Fibroblast of lung (primary cell): ENCODE data around the gene CARD14. TPM values are rescaled to one million over a fixed set of nuclear protein-coding genes. Genes with fewer than 3 reads are reported as not detected.

Experiments
- DNase-seq, 2 donors: peaks; one replicate each; pipeline versions ENCODE4 v3.0.0 to v3.0.0-alpha.2; 2010; ENCODE audit warnings: low read depth in 2 of 2
- H2AFZ ChIP-seq: 2 replicates; pipeline ENCODE4 v1.5.1; 2012; ENCODE audit warnings: low read length, control low read depth, inconsistent platforms
- H3K27ac ChIP-seq: 2 replicates; pipeline ENCODE4 v1.5.1; 2011; ENCODE audit warnings: low read length, control low read depth; ENCODE audit not compliant: insufficient read depth
- H3K27me3 ChIP-seq: 2 replicates; pipeline ENCODE4 v1.5.1; 2011; ENCODE audit warnings: mild to moderate bottlenecking, low read length; ENCODE audit not compliant: control insufficient read depth, insufficient read depth
- H3K36me3 ChIP-seq: 2 replicates; pipeline ENCODE4 v1.5.1; 2011; ENCODE audit warnings: low read length; ENCODE audit not compliant: control insufficient read depth, insufficient read depth
- H3K4me1 ChIP-seq: 2 replicates; pipeline ENCODE4 v1.5.1; 2011; ENCODE audit warnings: low read length; ENCODE audit not compliant: control insufficient read depth, insufficient read depth; ENCODE audit errors: extremely low read depth
- H3K4me2 ChIP-seq: 2 replicates; pipeline ENCODE4 v1.5.1; 2011; ENCODE audit warnings: low read length, control low read depth; ENCODE audit not compliant: insufficient read depth; ENCODE audit errors: extremely low read depth
- H3K4me3 ChIP-seq, 4 experiments: fragments of 200-600 bp in 1 of 4; sonication (generic) in 1 of 4; replicated peaks in 1 of 4; 2 replicates each; pipeline ENCODE4 v1.5.1; 2011 to 2016; ENCODE audit warnings: low read length in 4 of 4, low read depth in 3 of 4, mild to moderate bottlenecking in 3 of 4, control low read depth in 2 of 4, inconsistent platforms in 1 of 4, mixed read lengths in 1 of 4; ENCODE audit not compliant: insufficient read depth in 1 of 4; ENCODE audit errors: control extremely low read depth in 1 of 4
- H3K79me2 ChIP-seq: 2 replicates; pipeline ENCODE4 v1.5.1; 2012; ENCODE audit warnings: mild to moderate bottlenecking, low read length, inconsistent platforms; ENCODE audit not compliant: control insufficient read depth, insufficient read depth
- H3K9ac ChIP-seq: 2 replicates; pipeline ENCODE4 v1.5.1; 2011; ENCODE audit warnings: mild to moderate bottlenecking, low read length, control low read depth; ENCODE audit not compliant: insufficient read depth
- H3K9me3 ChIP-seq: 2 replicates; pipeline ENCODE4 v1.5.1; 2012; ENCODE audit warnings: low read depth, low read length; ENCODE audit not compliant: control insufficient read depth, insufficient read depth
- H4K20me1 ChIP-seq: 2 replicates; pipeline ENCODE4 v1.5.1; 2011; ENCODE audit warnings: low read length; ENCODE audit not compliant: control insufficient read depth, insufficient read depth; ENCODE audit errors: extremely low read depth
- CTCF ChIP-seq, 2 donors: IDR thresholded peaks in 1 of 2; conservative IDR thresholded peaks in 1 of 2; 1 replicate in 1 of 2; 2 replicates in 1 of 2; pipeline ENCODE4 v1.5.1; 2011 to 2012; ENCODE audit warnings: low read length in 2 of 2, control low read depth in 1 of 2, inconsistent platforms in 1 of 2, low read depth in 1 of 2, mild to moderate bottlenecking in 1 of 2
- EZH2 ChIP-seq: IDR thresholded peaks from 2 replicates; pipeline ENCODE4 v1.5.1; 2012; ENCODE audit warnings: low read length, control low read depth, mild to moderate bottlenecking; ENCODE audit errors: missing control alignments
- polyA plus RNA-seq, 2 donors: library from polyadenylated mRNA; depleted of rRNA in 1 of 2; stranded (reverse) in 1 of 2; unstranded in 1 of 2; fragments of >200 nt; gene quantifications; 2 replicates each; pipeline ENCODE4 v1.2.1, GENCODE V29; 2011 to 2012; ENCODE audit warnings: missing spikeins in 1 of 2
- total RNA-seq: library from RNA; depleted of rRNA; stranded (reverse); fragments of >200 nt; gene quantifications from 2 replicates; pipeline ENCODE4 v1.2.1, GENCODE V29; 2014

Gene CARD14
- total and polyA plus RNA-seq, 2 donors (not counting 1 experiment from before 2014, with no cell fraction given): 0.17 TPM; not detected in 1

DNA sequence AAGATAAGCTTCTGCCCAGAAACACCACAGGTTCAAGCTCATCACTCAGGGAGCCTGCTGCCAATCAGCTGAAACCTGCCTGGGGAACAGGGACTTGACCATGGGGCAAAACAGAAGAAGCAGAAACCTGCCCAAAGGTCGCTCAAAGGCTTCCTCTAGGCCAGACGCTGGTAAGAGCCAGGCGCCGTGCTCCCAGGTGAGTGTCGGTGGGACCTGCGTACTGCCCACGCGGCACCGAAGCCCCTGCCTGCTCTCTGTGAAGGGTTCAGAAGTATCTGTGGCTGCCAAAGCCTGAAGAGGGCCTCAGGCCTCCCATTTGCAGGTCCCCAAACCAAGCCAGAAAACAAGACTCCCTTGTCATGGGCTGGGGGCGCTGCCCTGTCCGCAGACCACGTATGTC lies 39.9 kb downstream of the CARD14 start:
- no peak overlapping the region for H3K4me2 ChIP-seq
- no peaks in the 10 kb centered on the region for H3K27me3 ChIP-seq
- no peaks in the 10 kb centered on the region for H4K20me1 ChIP-seq
- H3K9ac ChIP-seq: no peak overlapping the region
- TF ChIP-seq CTCF (conservative IDR thresholded peaks at IDR 0.05 in 1 of 2, IDR thresholded peaks at IDR 0.05 in 1 of 2; ENCODE audit: low read depth in 1 of 2, low read length in 2 of 2): no peak
- no peak for TF ChIP-seq EZH2
- H3K79me2 ChIP-seq: no peaks in the 10 kb centered on the region
- no peaks in the 10 kb centered on the region for H3K4me1 ChIP-seq
- no peak overlapping the region for H3K4me3 ChIP-seq
- no peaks in the 10 kb centered on the region for H3K9me3 ChIP-seq
- H2AFZ ChIP-seq: no peak overlapping the region
- H3K27ac ChIP-seq: no peak overlapping the region
- DNase-seq: no peak
- H3K36me3 ChIP-seq: peaks cover 29% of the 10 kb centered on the region

DNA sequence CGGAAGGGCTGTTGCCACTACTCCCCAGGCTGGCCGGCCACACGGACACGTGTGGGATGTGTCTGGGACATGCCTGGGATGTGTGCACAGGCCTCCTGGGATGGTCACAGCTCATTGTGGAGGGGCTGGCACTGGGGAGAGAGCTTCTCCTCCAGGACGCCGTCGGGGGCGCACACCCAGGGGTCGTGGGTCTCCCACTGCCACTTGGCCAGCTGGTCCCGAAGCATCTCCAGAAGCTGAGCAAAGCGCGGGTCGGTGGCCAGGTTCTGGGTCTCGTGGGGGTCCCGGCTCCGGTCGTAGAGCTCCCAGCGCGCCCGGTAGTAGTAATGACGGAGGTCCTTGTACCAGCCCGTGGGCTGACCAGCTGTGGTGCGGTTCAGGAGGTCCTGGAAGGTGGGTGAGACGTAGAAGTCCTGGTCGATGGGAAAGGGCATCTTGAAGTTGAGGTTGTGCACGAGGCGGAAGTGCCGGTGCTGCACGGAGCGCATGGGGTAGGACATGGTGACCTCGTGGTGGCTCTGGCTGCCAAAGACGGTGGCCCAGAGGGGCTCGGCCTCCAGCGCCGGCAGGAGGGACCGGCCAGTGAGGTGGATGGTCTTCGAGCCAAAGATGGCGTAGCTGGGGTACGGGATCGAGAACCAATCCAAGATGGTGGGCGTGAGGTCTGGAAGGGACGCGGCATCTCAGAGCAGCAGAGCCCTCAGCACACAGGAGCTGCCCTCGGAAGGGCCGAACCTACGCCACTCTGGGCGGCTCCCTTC lies 40.7 kb downstream of the CARD14 start:
- H3K36me3 ChIP-seq: peaks cover 30% of the 10 kb centered on the region
- DNase-seq: no peak

DNA sequence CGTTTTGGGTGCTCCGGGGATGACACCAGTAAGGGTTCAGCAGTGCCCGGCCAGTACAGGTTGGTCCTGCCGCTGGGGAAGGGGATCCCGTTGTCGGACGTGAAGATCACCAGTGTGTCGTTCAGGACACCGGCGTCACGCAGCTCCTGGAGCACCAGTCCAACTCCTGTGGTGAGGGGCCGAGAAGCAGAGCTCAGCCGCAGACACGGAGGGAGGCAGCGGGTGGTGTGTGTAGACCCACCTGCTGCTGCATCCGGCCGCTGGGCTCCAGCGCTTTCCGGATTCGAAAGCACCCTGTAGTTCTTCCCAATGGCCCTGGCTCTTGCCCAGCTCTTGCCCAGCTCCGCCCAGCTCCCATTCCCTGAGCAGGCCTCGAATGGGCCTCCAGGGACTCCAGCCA lies 42.3 kb downstream of the CARD14 start:
- no peaks in the 10 kb centered on the region for H3K79me2 ChIP-seq
- no peak overlapping the region for H3K4me3 ChIP-seq
- H3K9ac ChIP-seq: no peak overlapping the region
- TF ChIP-seq EZH2 (no peak), CTCF (conservative IDR thresholded peaks at IDR 0.05 in 1 of 2, IDR thresholded peaks at IDR 0.05 in 1 of 2; ENCODE audit: low read depth in 1 of 2, low read length in 2 of 2) (no peak)
- H3K27ac ChIP-seq: no peak overlapping the region
- DNase-seq: no peak
- H3K4me1 ChIP-seq: no peaks in the 10 kb centered on the region
- no peaks in the 10 kb centered on the region for H3K27me3 ChIP-seq
- no peak overlapping the region for H3K4me2 ChIP-seq
- no peaks in the 10 kb centered on the region for H4K20me1 ChIP-seq
- H3K36me3 ChIP-seq: peaks cover 33% of the 10 kb centered on the region
- no peak overlapping the region for H2AFZ ChIP-seq
- no peaks in the 10 kb centered on the region for H3K9me3 ChIP-seq

More for the DNA sequence above, 40.7 kb downstream of the CARD14 start:
- Histone ChIP-seq H3K79me2 (no peaks in the 10 kb centered on the region), H3K9ac (no peak overlapping the region), H3K9me3 (no peaks in the 10 kb centered on the region), H3K4me1 (no peaks in the 10 kb centered on the region), H3K27me3 (no peaks in the 10 kb centered on the region), H3K4me2 (no peak overlapping the region), H3K4me3 (no peak overlapping the region), H3K27ac (no peak overlapping the region), H4K20me1 (no peaks in the 10 kb centered on the region), H2AFZ (no peak overlapping the region)
- TF ChIP-seq CTCF (conservative IDR thresholded peaks at IDR 0.05 in 1 of 2, IDR thresholded peaks at IDR 0.05 in 1 of 2; ENCODE audit: low read depth in 1 of 2, low read length in 2 of 2) (no peak), EZH2 (no peak)
